GM21529 (cell line): ENCODE data around the gene GSTP1.

Source experiments
- ATAC-seq: cut with Tn5 transposase; IDR thresholded peaks from one replicate; pipeline ENCODE4 v1.9.1; 2021; ENCODE audit not compliant: unreplicated experiment

GSTP1 gene

DNA sequence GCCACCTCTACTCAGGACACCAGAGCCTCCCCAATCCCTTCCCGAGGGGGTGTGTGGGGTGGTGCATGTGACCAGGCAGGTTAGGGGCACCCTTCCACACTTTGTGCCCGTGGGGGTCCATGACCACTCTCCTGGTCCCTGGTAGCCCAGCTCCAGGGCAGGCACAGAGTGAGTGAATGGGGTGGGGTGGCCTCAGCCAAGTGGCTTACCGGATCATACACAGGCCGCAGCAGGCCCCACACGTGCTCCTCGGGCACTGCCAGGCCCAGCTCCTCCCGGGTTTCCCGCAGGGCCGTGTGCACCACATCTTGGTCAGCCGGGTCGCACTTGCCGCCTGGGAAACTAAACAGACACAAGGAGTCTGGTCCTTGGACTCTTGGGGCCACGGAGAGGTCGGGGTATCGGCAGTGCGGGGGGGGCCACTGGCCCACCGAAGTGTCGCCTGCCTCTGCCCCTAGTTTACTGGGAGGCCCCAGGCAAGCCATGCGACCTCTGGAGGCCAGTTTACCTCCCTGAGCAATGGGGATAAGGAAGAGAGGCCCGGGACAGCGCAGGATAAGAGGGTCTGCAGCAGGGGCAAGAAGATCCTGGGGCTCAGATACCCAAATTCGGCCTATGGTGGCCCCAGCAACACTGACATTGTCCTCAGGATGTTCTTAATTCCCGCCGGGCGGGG is 45.2 kb downstream of the GSTP1 start:
- no peak for ATAC-seq

DNA sequence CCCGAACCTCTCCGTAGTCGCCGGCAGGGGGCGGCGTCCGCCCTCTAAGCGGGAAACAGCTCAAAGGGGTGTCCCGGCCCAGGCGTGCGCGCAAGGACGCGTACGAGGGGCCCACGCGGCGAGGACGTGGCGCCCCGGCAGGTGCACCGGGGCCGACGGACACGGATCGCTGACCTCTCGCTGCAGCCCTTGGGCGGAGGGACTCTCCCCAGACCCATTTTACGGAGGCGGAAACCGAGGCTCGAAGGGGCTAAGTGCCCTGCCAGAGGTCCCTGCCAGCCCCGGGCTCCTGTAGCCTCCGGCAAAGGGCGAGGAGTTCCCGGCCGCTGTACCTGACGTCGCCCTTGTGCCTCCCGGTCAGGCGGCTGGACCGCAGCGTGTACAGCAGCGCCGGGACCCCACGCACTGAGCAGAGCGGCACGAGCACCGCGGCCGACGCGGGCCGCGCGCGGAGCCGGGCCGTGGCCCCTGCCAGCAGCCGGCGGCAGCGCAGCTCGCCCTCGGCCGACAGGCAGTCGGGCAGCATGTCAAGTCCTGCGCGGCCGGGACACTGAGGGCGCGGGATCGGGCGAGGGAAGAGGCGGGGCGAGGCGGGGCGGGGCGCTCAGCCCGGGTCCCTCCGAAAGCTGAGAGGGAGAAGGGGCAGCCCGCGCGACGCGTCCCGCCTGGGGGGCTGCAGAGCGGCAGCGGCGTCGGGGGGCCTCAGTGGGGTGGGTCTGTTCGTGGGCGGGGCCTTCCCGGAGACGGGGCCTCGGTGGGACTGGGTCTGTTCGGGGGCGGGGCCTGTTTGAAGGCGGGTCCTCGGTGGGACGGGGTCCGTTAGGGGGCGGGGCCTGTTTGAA is 46.0 kb downstream of the GSTP1 start, which contains the start of gene NUDT8:
NUDT8 (minus strand) TSS at position 552 of the 842 bp plus-strand sequence; CDS start at position 526, 26 bp downstream.
- peak; percentile 49 for ATAC-seq

DNA sequence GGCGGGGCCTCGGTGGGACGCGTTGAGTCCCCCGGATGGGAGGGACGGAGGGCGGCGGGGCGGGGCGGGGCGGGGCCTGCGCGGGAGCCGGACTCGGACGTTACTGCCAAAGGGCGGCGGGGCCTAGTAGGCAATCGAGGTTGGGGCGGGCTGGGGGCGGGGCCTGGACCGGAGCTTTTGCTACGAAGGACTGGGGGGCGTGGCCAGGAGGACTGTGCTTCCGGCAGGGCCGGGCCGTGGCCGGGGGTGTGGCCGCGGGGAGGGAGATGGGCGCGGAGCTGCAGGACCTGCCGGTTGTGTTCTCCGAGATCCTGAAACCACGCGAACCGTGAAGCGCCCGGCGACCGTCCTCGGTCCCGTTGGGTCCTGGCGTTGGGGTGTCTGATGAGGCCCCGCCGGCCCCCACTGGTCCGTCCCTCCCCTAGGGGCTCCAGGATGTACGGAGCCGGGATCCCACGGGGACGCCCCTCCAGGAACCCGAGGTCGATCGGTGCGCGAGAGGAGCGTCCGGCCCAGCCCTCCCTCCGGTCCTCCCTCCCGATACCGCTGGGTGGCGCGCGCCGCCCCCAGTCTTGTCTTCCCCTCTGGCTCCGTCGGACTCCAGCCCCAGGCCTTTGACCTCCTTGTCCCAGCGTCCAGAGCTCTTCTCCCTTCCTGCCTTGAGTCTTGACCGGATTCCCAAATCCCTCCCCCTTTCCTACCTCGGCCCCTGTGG is 46.8 kb downstream of the GSTP1 start:
- peak; percentile 53 for ATAC-seq

DNA sequence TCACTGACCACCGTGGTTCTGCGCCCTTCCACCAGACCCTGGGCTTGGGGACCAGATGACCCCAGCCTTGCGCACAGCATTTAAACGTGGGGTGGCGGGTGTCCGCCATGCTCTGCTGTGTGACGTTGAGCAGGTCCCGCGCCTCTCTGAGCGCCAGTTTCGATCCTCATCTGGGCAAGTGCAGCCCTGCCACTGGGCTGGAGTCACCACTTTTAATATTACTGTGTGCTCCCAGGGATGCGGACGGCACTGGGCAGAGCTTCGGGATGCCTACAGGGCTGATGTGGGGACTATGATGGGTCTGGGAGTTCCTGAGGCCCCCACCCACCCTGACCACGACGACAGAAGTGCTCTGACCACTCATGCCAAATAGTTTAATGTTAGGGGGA is 47.3 kb downstream of the GSTP1 start:
- ATAC-seq, result no peak

DNA sequence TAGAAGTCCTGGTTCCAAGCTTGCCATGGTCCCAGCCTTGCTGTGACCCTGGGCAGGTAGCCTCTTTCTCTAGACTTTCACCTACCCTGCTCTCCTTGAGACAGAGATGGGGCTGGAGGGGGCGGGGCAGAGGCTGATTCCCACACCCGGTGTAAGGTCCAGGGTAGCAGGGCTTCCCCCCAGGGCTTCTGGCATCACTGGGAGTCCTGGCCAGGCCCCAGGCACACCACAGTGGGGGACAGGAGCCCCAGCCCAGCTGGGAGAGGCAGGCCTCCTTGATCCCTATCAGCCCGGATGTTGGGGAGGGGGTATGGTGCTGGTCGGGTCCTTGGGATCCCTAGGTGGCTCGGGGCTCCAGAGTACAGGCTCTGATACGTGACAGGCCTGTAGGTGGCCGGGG is 47.8 kb downstream of the GSTP1 start:
- no peak for ATAC-seq

DNA sequence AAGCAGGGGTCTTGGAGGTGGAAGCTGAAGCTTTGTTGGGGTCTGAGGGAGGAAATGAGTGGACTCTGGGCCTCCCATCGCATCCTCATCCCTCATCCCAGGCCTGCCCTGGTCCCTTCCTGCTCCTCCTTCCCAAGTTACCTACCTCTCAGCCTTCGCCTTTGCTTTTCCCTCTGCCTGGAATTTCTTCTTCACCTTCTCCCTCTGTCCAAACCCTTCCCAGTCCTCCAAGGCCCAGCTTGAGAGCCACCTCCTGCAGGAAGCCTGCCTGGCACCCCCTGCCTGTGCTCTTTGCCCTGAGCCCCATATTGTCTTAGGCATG is 48.2 kb downstream of the GSTP1 start:
- ATAC-seq, result no peak

DNA sequence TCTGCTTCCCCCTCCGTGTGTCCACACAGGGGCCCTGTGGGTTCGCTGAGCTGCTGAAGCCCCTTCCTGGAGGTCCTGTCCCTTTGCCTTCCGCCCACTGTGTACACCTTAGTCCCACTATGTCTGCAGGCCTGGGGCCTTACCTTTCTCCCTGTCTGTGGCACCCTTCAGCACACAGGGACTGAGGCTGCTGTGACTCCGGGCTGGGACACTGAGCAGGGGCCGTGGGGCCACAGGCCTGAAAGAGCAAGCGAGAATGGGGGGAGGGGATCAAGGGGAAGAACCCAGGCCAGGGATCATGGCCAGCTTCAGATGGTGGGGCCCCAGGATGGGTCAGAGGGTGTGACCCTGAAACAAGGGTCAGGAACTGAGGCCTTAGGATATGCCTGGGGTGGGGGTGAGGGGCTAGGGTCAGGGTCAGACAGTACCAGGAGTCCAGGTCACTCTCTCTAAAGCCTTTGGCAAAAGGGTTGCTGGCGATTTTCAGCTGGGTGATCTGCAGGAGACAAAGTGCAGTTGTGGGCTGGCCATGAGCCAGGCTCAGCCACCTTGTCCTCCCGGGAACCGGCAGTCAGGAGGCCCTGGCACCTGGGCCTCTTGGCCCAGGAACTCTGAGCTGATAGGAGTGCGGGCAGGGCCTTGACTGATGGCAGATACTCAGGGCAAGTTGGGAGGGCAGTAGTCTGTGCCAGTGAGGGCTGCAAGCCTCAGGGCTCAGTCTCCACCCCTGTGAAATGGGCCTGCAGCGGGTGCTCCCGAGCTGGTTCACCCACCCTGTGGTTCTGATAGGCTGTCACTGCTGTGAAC is 48.8 kb downstream of the GSTP1 start:
- no peak for ATAC-seq

DNA sequence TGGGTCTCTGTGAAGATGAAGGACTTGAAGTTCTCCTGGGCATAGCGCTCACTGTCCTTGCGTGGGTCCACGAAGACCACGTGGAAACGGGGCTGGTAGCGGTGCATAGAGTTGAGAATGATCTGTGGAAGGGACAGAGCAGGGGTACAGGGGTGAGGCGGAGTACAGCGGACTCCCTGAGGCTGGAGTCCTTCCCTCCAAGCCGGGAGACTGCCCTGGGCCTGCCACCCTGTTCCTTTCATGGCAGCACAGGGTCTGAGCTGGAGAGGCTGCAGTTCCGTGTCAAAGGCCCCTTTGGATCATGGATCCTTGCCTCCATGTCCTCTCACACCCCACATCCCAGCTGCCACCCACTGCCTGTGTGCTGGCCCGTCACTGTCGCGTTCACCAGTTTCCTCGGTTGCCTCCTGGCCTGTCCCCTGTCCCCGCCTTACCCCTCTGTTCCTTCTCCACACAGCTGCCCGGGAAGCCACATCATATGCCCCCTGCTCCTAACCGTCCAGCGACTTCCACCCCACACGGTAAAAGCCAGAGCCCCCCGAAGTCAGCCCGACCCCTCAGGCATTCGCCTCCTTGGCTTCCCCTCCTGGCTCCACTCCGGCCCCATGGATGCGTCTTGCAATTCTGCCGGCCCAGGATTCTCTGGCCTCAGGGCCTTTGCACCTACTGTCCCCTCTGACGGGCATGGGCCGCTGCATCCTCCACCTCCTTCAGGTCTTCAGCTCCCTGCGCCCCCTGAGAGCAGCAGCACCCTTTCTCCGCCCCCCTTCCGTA is 49.6 kb downstream of the GSTP1 start:
- ATAC-seq, result no peak

DNA sequence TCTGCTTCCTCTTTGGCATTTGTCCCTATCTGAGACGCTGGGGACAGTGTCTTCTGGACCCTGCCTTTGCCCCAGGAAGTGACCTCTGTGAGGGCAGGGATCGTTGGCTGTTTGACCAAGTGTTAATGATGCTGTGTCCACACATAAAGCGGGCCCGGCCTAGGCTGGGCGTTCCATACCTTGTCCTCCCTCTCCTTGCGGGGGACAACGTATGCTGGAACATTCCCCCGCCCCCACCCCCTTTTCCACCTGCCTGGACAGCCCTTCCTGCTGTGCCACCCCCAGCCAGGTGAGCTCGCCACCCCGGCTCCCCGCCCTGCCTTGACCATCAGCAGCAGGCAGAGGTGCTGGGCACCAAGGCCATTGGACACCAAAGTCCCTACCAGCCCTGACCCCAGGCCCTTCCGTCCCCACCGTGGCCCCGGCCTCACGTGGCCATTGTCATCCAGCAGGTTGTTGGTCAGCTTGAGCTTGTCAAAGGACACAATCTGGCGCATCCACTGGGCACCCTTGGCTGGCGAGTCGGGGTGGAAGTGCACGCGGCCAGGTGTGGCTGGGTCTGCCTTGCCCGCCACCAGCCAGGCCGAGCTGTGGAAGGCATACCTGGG is 50.2 kb downstream of the GSTP1 start:
- no peak for ATAC-seq

DNA sequence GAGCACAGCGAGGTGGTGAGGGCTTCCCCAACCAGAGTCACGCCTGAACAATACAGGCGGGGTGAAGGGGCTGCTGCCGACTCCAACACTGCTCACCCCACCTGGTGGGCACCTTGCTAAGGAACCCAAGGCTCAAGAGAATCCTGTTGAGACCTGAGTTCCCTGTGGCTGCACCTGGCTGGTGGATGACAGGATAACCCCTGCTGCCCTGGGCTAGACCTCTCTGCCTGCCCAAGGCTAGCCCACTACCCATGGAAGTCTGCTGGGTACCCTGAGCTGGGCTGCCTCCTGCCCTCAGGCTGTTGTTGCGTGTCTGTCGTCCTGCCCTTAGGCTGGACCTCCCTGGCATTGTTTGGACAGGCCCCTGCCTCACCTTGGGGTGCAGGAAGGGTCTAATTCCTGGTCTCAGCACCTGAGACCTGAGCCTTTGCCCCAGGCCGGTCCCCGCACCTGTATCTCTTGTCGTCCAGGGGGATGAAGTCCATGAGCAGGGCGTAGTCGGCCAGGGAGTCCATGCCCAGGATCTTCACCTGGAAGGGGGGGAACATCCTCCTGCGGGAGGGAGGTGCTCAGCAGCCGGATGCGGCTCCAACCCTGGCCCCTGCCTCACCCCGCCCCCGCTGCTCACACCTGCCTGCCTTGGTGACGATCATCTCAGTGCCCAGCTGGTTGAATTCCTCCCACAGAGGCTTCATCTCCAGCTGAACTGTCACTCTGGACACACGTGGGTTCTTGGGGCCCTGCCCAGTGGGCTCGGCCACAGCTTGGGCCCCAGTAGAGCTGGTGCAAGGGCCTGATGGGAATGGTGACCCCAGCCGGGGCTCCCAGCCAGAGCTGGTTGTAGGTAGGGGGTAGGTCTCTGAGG is 51.0 kb downstream of the GSTP1 start:
- ATAC-seq, result no peak

DNA sequence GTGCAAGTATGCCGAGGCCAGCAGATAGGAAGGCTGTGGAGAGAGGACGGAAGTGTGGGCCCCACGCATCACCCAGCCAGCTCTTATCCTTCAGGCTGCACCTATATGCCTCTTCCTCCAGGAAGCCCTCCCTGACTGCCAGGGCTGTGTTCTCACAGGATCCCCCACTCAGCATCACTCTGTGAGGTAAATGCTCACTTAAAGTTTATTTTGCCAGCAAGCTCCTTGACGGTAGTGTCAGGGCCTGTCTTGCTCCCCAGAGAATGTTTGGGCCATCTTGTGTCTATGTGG is 51.6 kb downstream of the GSTP1 start:
- ATAC-seq, result no peak
